Measurements from ENCODE around the gene SEMA6A. TPM values are rescaled to one million over a fixed set of nuclear protein-coding genes. Genes with fewer than 3 reads are reported as not detected.

Gene SEMA6A
- polyA plus RNA-seq, 3 donors = 0.16 TPM; not detected in 2

DNA sequence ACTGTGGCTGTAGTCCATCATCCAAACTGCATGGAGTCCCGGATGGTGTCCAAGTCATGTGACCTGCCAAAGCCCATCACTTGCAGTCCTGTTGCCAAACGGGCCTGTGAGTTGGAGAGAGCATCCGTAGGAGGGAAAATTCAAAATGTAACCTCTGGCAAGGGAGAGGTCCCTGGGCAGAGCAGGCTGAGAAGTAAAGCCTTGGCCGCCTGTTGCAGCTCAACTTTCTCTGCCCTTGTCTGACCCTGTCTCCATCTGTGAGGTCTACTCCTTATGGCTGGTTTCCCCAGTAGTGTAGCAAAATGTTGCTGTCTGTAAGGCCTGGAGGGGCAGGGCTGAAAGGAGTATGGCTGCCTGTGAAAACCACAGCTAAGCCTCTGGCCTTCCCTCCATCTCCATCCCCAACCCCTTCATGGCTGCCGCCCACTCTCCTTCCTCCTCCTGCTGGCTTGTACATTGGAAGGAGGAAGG, 163.5 kb downstream of the SEMA6A start:
- H3K36me3 ChIP-seq (replicated peaks in 1 of 2; ENCODE audit: control insufficient read depth in 1 of 2, insufficient read depth in 2 of 2, low read length in 2 of 2) = no peaks in the 10 kb centered on the region
- no peak overlapping the region for H3K9ac ChIP-seq (ENCODE audit: insufficient read depth, low read length, poor library complexity, severe bottlenecking)
- no peak overlapping the region for H3K4me3 ChIP-seq (replicated peaks in 1 of 3; ENCODE audit: low read depth in 2 of 3, low read length in 3 of 3)
- TF ChIP-seq, protein P1, sequence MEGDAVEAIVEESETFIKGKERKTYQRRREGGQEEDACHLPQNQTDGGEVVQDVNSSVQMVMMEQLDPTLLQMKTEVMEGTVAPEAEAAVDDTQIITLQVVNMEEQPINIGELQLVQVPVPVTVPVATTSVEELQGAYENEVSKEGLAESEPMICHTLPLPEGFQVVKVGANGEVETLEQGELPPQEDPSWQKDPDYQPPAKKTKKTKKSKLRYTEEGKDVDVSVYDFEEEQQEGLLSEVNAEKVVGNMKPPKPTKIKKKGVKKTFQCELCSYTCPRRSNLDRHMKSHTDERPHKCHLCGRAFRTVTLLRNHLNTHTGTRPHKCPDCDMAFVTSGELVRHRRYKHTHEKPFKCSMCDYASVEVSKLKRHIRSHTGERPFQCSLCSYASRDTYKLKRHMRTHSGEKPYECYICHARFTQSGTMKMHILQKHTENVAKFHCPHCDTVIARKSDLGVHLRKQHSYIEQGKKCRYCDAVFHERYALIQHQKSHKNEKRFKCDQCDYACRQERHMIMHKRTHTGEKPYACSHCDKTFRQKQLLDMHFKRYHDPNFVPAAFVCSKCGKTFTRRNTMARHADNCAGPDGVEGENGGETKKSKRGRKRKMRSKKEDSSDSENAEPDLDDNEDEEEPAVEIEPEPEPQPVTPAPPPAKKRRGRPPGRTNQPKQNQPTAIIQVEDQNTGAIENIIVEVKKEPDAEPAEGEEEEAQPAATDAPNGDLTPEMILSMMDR (IDR thresholded peaks at IDR 0.05) = no peak
- H3K27me3 ChIP-seq (ENCODE audit: control insufficient read depth in 2 of 2, insufficient read depth in 2 of 2, low read length in 2 of 2) = no peaks in the 10 kb centered on the region
- no peaks in the 10 kb centered on the region for H3K27me3 Mint-ChIP-seq (ENCODE audit: low read depth in 3 of 3)
- intact Hi-C loops (cut with micrococcal nuclease) = no loop called here
- no peaks in the 10 kb centered on the region for H3K4me1 ChIP-seq (ENCODE audit: control insufficient read depth in 1 of 2, insufficient read depth in 2 of 2, low read length in 2 of 2)
- H3K9me3 Mint-ChIP-seq = peaks cover 0 to 1% (median 0%) of the 10 kb centered on the region in 7 donors
- H3K9me3 ChIP-seq (replicated peaks in 1 of 2; ENCODE audit: control insufficient read depth in 1 of 2, insufficient read depth in 1 of 2, low read length in 2 of 2) = no peaks in the 10 kb centered on the region
- H2AFZ ChIP-seq (ENCODE audit: insufficient read depth, low read depth, low read length, poor library complexity, severe bottlenecking) = no peak overlapping the region
- H3K4me3 Mint-ChIP-seq = no peak overlapping the region
- no peak overlapping the region for H3K4me2 ChIP-seq (replicated peaks; ENCODE audit: extremely low read depth, low read length, poor library complexity, severe bottlenecking)
- WGBS (ENCODE audit: insufficient coverage) = 100% methylated on average over 2 of the region's 5 CpGs
- no peaks in the 10 kb centered on the region for H4K20me1 ChIP-seq (ENCODE audit: insufficient read depth, low read length)
- no peak overlapping the region for H3K27ac ChIP-seq (ENCODE audit: low read depth in 1 of 2, low read length in 2 of 2)
- peaks cover 2 to 13% of the 10 kb centered on the region in 2 donors for H3K36me3 Mint-ChIP-seq
- H3K4me1 Mint-ChIP-seq = no peaks in the 10 kb centered on the region
- H3K27ac Mint-ChIP-seq = no peak overlapping the region
- no peak for DNase-seq
- no peaks in the 10 kb centered on the region for H3K79me2 ChIP-seq (ENCODE audit: insufficient read depth, low read length)

DNA sequence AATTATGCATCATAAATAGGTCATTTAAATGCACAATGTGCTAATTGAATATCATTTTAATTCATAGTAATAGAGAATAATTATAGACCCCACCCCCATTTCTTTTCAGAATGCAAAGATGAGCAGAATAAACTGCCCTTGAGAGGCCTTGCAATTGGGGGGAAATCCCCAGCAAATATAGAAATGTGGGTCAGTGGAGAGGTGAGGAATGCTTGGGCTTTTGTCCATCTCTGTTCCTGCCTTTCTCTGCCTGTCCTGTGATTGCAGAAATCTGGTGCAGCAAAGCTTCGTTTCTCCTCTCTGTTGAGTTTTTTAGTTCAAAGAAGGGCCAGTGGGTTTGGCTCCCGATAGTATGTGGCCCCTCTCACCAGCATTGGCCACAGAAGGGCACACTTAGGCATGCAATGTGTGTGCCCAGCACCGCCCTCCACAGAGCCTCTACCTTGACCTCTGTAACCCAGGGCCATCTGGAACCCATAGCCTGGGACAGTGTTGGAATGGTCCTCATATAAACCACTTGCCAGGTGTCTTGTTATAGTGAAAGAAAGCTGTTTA, 164.2 kb downstream of the SEMA6A start:
- Histone ChIP-seq H3K9ac (ENCODE audit: insufficient read depth, low read length, poor library complexity, severe bottlenecking) (no peak overlapping the region), H3K9me3 (replicated peaks in 1 of 2; ENCODE audit: control insufficient read depth in 1 of 2, insufficient read depth in 1 of 2, low read length in 2 of 2) (no peaks in the 10 kb centered on the region), H2AFZ (ENCODE audit: insufficient read depth, low read depth, low read length, poor library complexity, severe bottlenecking) (no peak overlapping the region), H3K4me3 (replicated peaks in 1 of 3; ENCODE audit: low read depth in 2 of 3, low read length in 3 of 3) (no peak overlapping the region), H3K36me3 (replicated peaks in 1 of 2; ENCODE audit: control insufficient read depth in 1 of 2, insufficient read depth in 2 of 2, low read length in 2 of 2) (no peaks in the 10 kb centered on the region), H3K4me2 (replicated peaks; ENCODE audit: extremely low read depth, low read length, poor library complexity, severe bottlenecking) (no peak overlapping the region), H3K27ac (ENCODE audit: low read depth in 1 of 2, low read length in 2 of 2) (no peak overlapping the region), H3K4me1 (ENCODE audit: control insufficient read depth in 1 of 2, insufficient read depth in 2 of 2, low read length in 2 of 2) (no peaks in the 10 kb centered on the region), H3K27me3 (ENCODE audit: control insufficient read depth in 2 of 2, insufficient read depth in 2 of 2, low read length in 2 of 2) (no peaks in the 10 kb centered on the region), H3K79me2 (ENCODE audit: insufficient read depth, low read length) (no peaks in the 10 kb centered on the region), H4K20me1 (ENCODE audit: insufficient read depth, low read length) (no peaks in the 10 kb centered on the region)
- 96% methylated on average over 3 of the region's 3 CpGs for WGBS (ENCODE audit: insufficient coverage)
- H3K9me3 Mint-ChIP-seq = peaks cover 0 to 1% (median 0%) of the 10 kb centered on the region in 7 donors
- no peak overlapping the region for H3K27ac Mint-ChIP-seq
- H3K4me3 Mint-ChIP-seq = no peak overlapping the region
- H3K27me3 Mint-ChIP-seq (ENCODE audit: low read depth in 3 of 3) = no peaks in the 10 kb centered on the region
- intact Hi-C loops (cut with micrococcal nuclease) = no loop called here
- no peaks in the 10 kb centered on the region for H3K4me1 Mint-ChIP-seq
- DNase-seq = no peak
- TF ChIP-seq, protein P1 (IDR thresholded peaks at IDR 0.05) = no peak
- H3K36me3 Mint-ChIP-seq = peaks cover 0 to 13% of the 10 kb centered on the region in 2 donors

Data from CD14-positive monocyte (primary cell).